B cell (primary cell): ENCODE results near the gene ORAI2. TPM values are rescaled to one million over a fixed set of nuclear protein-coding genes. Genes with fewer than 3 reads are reported as not detected.

Experiments used
- ATAC-seq: fragments of 200-7000 bp; cut with Tn5 transposase; one replicate; pipeline ENCODE4 v1.10.0; 2021; ENCODE audit warnings: low read depth, mild to moderate bottlenecking, moderate number of reproducible peaks, moderate library complexity
- CTCF ChIA-PET: fragments of 350-600 bp; sonication (Branson Sonifier 250); formaldehyde crosslinking; loops from one replicate; lab custom pipeline; 2021; ENCODE audit warnings: antibody characterized with exemption, inconsistent platforms; lab: Charles Lee
- POLR2A ChIA-PET: fragments of 350-600 bp; sonication (Branson Sonifier 250); formaldehyde crosslinking; loops from one replicate; lab custom pipeline; 2021; ENCODE audit warnings: antibody characterized with exemption; lab: Charles Lee
- DNase-seq: peaks from one replicate; pipeline ENCODE4 v3.0.0; 2013
- H2AFZ ChIP-seq: 2 replicates; pipeline ENCODE4 v1.6.1; 2012; ENCODE audit warnings: mild to moderate bottlenecking, low read depth, low read length; ENCODE audit not compliant: insufficient read depth, poor library complexity, severe bottlenecking
- H3K27ac ChIP-seq, 2 donors: 1 replicate in 1 of 2; 2 replicates in 1 of 2; pipeline ENCODE4 v1.5.1; 2012 to 2013; ENCODE audit warnings: low read length in 2 of 2, mild to moderate bottlenecking in 2 of 2, moderate library complexity in 1 of 2
- H3K27me3 ChIP-seq, 4 experiments: fragments of 200-600 bp in 1 of 4; sonication (generic) in 1 of 4; replicated peaks in 1 of 4; 1 replicate in 2 of 4; 2 replicates in 2 of 4; pipeline versions ENCODE4 v1.6.1 to v1.7.0; 2013 to 2016; ENCODE audit warnings: low read length in 3 of 4, mild to moderate bottlenecking in 2 of 4, mixed read lengths in 1 of 4, moderate library complexity in 1 of 4; ENCODE audit not compliant: insufficient read depth in 4 of 4, control insufficient read depth in 3 of 4; ENCODE audit errors: control extremely low read depth in 1 of 4
- H3K36me3 ChIP-seq, 2 experiments: replicated peaks in 1 of 2; 1 replicate in 1 of 2; 2 replicates in 1 of 2; pipeline versions ENCODE4 v1.6.1 to v1.7.1; 2013; ENCODE audit warnings: low read length in 1 of 2; ENCODE audit not compliant: insufficient read depth in 2 of 2, control insufficient read depth in 1 of 2; ENCODE audit errors: control extremely low read depth in 1 of 2, extremely low read depth in 1 of 2
- H3K4me1 ChIP-seq, 2 donors: fragments of 200-600 bp in 1 of 2; sonication (generic) in 1 of 2; 1 replicate in 1 of 2; 2 replicates in 1 of 2; pipeline versions ENCODE4 v1.5.1 to v1.6.1; 2013 to 2017; ENCODE audit warnings: low read length in 2 of 2; ENCODE audit not compliant: control insufficient read depth in 2 of 2, insufficient read depth in 2 of 2
- H3K4me2 ChIP-seq: replicated peaks from 2 replicates; pipeline ENCODE3; 2012; ENCODE audit warnings: mild to moderate bottlenecking, low read depth, low read length; ENCODE audit not compliant: poor library complexity, severe bottlenecking
- H3K4me3 ChIP-seq, 5 experiments: fragments of 200-600 bp in 1 of 5; sonication (generic) in 1 of 5; 1 replicate in 3 of 5; 2 replicates in 2 of 5; pipeline versions ENCODE4 v1.5.1 to v1.7.0; 2011 to 2016; ENCODE audit warnings: low read length in 4 of 5, mild to moderate bottlenecking in 4 of 5, low read depth in 2 of 5, control low read depth in 1 of 5, moderate library complexity in 1 of 5; ENCODE audit not compliant: insufficient read depth in 1 of 5; ENCODE audit errors: control extremely low read depth in 1 of 5, extremely low read depth in 1 of 5
- H3K79me2 ChIP-seq: fragments of 200-600 bp; sonication (generic); one replicate; pipeline ENCODE4 v1.6.0; 2016; ENCODE audit warnings: low read length; ENCODE audit not compliant: control insufficient read depth, insufficient read depth
- H3K9ac ChIP-seq: fragments of 200-600 bp; sonication (generic); 2 replicates; pipeline ENCODE4 v1.6.1; 2017; ENCODE audit warnings: mild to moderate bottlenecking, low read length, moderate library complexity
- H3K9me3 ChIP-seq, 3 donors: one replicate each; pipeline versions ENCODE4 v1.6.1 to v1.7.1; 2013; ENCODE audit warnings: low read length in 2 of 3; ENCODE audit not compliant: control insufficient read depth in 2 of 3, insufficient read depth in 1 of 3; ENCODE audit errors: control extremely low read depth in 1 of 3
- H4K20me1 ChIP-seq: 2 replicates; pipeline ENCODE4 v1.6.0; 2012; ENCODE audit warnings: mild to moderate bottlenecking, low read length; ENCODE audit not compliant: insufficient read depth, control insufficient read depth, poor library complexity, severe bottlenecking
- H3K27ac Mint-ChIP-seq: one replicate; pipeline ENCODE4 v1.8.0; 2021; ENCODE audit warnings: mixed read lengths
- H3K27me3 Mint-ChIP-seq: one replicate; pipeline ENCODE4 v1.8.0; 2021; ENCODE audit warnings: mixed read lengths
- H3K4me1 Mint-ChIP-seq: one replicate; pipeline ENCODE4 v1.8.0; 2021; ENCODE audit warnings: mixed read lengths
- H3K4me3 Mint-ChIP-seq: one replicate; pipeline ENCODE4 v1.8.0; 2021; ENCODE audit warnings: mixed read lengths
- H3K9me3 Mint-ChIP-seq: one replicate; pipeline ENCODE4 v1.8.0; 2022; ENCODE audit warnings: mixed read lengths; ENCODE audit not compliant: insufficient read depth
- EZH2 ChIP-seq: IDR thresholded peaks from 2 replicates; pipeline ENCODE4 v1.6.1; 2012; ENCODE audit warnings: borderline replicate concordance, low read depth, mild to moderate bottlenecking, moderate library complexity, low read length; ENCODE audit not compliant: insufficient read depth, poor library complexity, severe bottlenecking
- WGBS: methylation state at CpG from one replicate; pipeline ENCODE4 v1.1.5; 2013; ENCODE audit warnings: missing lambda C conversion rate; ENCODE audit not compliant: insufficient coverage; 5-methylcytosine and 5-hydroxymethylcytosine counted together
- intact Hi-C: fragments of 100-400 bp; cut with micrococcal nuclease; formaldehyde crosslinking; loops from one replicate; pipeline ENCODE4 v1.10.0; 2022
- polyA plus RNA-seq: library from polyadenylated mRNA; depleted of rRNA; stranded (reverse); fragments of >200 nt; gene quantifications from 2 replicates; pipeline ENCODE4 v1.2.3, GENCODE V29; 2012
- total RNA-seq, 2 donors: library from RNA; stranded (reverse); fragments of 120-200 nt in 1 of 2; gene quantifications; 1 replicate in 1 of 2; 2 replicates in 1 of 2; pipeline versions ENCODE4 v1.2.3 to v1.2.4, GENCODE V29; 2013 to 2022
- TF ChIP-seq, protein P1 (sequence below): fragments of 200-600 bp; IDR thresholded peaks from one replicate; pipeline ENCODE4 v1.8.0; 2022; ENCODE audit warnings: antibody characterized with exemption, mild to moderate bottlenecking

ORAI2 gene
- total and polyA plus RNA-seq, 2 donors (not counting 1 experiment from before 2014, with no cell fraction given): 177 to 450 TPM

- H3K36me3 ChIP-seq: peaks cover 4 to 29% of the 10 kb centered on the region in 2 experiments
- H3K4me2 ChIP-seq: peak within 1 kb of the TSS; percentile 96
- no peaks in the 10 kb centered on the region for H3K27me3 ChIP-seq
- Mint-ChIP-seq H3K27ac (peak within 1 kb of the TSS; percentile 92), H3K4me3 (peak within 1 kb of the TSS; percentile 87), H3K27me3 (no peaks in the 10 kb centered on the region), H3K4me1 (peaks cover 29% of the 10 kb centered on the region), H3K9me3 (no peaks in the 10 kb centered on the region)
- TF ChIP-seq EZH2: no peak
- TF ChIP-seq, protein P1, sequence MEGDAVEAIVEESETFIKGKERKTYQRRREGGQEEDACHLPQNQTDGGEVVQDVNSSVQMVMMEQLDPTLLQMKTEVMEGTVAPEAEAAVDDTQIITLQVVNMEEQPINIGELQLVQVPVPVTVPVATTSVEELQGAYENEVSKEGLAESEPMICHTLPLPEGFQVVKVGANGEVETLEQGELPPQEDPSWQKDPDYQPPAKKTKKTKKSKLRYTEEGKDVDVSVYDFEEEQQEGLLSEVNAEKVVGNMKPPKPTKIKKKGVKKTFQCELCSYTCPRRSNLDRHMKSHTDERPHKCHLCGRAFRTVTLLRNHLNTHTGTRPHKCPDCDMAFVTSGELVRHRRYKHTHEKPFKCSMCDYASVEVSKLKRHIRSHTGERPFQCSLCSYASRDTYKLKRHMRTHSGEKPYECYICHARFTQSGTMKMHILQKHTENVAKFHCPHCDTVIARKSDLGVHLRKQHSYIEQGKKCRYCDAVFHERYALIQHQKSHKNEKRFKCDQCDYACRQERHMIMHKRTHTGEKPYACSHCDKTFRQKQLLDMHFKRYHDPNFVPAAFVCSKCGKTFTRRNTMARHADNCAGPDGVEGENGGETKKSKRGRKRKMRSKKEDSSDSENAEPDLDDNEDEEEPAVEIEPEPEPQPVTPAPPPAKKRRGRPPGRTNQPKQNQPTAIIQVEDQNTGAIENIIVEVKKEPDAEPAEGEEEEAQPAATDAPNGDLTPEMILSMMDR: no peak
- CTCF ChIA-PET: interaction anchor here (0.7 to 15.6 kb wide), 13 partner anchors 9 to 118 kb away, joined by 3 to 351 read pairs (median 6); no protein-coding TSS in a partner anchor
- ATAC-seq (peak; percentile 99), DNase-seq (peak; percentile 98)
- POLR2A ChIA-PET: interaction anchor here (0.6 to 2.5 kb wide), 18 partner anchors 8 to 920 kb away, joined by 3 to 18 read pairs (median 4); no protein-coding TSS in a partner anchor
- no peaks in the 10 kb centered on the region for H3K9me3 ChIP-seq
- H3K79me2 ChIP-seq: peaks cover 39% of the 10 kb centered on the region
- peak within 1 kb of the TSS; percentile 86 to 88 for H3K27ac ChIP-seq
- intact Hi-C loops: loop anchor here (1.0 kb wide), 5 partner anchors 30 to 110 kb away; partner anchors contain the start of genes ORAI2 and SH2B2
- H2AFZ ChIP-seq: peak within 1 kb of the TSS; percentile 93
- H4K20me1 ChIP-seq: peaks cover 10% of the 10 kb centered on the region
- WGBS: under 1% methylated on average over 48 of the region's 59 CpGs
- peak within 1 kb of the TSS; percentile 90 for H3K9ac ChIP-seq
- H3K4me3 ChIP-seq: peak within 1 kb of the TSS; percentile 67 to 98 (median 95)
- H3K4me1 ChIP-seq: peaks cover 15 to 21% of the 10 kb centered on the region in 2 donors
These were observed 37.3 kb upstream of the ORAI2 start, which contains the start of gene PRKRIP1 for GRCh38 chr7:102395873-102396709. Gene PRKRIP1, plus strand, starts transcription at chr7:102396363. Its CDS starts 49 bp downstream, at chr7:102396412.
